ENCODE data around the gene GFRA1. TPM values are rescaled to one million over a fixed set of nuclear protein-coding genes. Genes with fewer than 3 reads are reported as not detected.
A peak's percentile ranks its signal among the peaks of the same experiment; 100 is the strongest.

The GFRA1 gene
- total and polyA plus RNA-seq, 2 of the 4 experiments (the other 2 are of a cell fraction), result 9.1 to 9.3 TPM

DNA sequence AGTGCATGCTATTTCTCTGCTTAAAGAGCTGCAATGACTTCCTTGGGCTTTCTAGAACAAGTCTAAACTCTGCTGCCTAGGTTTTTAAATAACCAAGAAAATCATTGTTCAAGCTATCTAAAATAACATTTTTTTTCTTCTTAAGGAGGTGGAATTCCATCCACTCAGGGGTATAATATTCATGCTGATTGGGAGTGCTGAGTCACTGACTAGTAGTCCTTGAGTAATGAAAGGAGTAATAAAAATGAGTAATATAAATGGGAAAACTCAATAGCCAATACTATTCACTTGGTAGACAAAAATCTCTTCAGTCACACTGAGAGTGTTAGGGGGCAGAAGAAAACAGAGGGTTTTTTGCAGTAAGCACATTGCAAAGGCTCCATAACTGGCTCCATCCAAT lies 72.0 kb downstream of the GFRA1 start:
- peak; percentile 54 for DNase-seq
- Histone ChIP-seq H2AFZ (replicated peaks; ENCODE audit: low read length, poor library complexity) (no peak overlapping the region), H4K20me1 (ENCODE audit: insufficient read depth, low read length) (no peaks in the 10 kb centered on the region), H3K56ac (ENCODE audit: extremely low read depth, insufficient read depth, low read length) (no peak overlapping the region), H3K27me3 (ENCODE audit: control insufficient read depth, insufficient read depth, low read length) (no peaks in the 10 kb centered on the region), H3K9me3 (ENCODE audit: control insufficient read depth, insufficient read depth, low read length) (peaks cover 4% of the 10 kb centered on the region; the same call in 1 of the 2 replicates), H2BK120ac (ENCODE audit: low read depth, low read length) (no peak overlapping the region), H3K4ac (ENCODE audit: low read depth, low read length) (no peak overlapping the region), H3K4me3 (ENCODE audit: insufficient read depth, low read depth, low read length) (no peak overlapping the region), H3K23ac (ENCODE audit: low read depth, low read length) (no peak overlapping the region), H3K4me2 (ENCODE audit: low read depth, low read length) (no peak overlapping the region), H4K8ac (ENCODE audit: low read depth in 2 of 2, low read length in 2 of 2) (no peak overlapping the region), H3K4me1 (ENCODE audit: control insufficient read depth, insufficient read depth, low read length) (no peaks in the 10 kb centered on the region), H4K5ac (ENCODE audit: low read depth, low read length) (no peak overlapping the region), H2AK5ac (ENCODE audit: low read depth, low read length) (no peak overlapping the region), H3K9ac (ENCODE audit: low read depth, low read length) (no peak overlapping the region), H3K79me1 (ENCODE audit: low read depth in 1 of 2, low read length in 2 of 2) (no peaks in the 10 kb centered on the region), H3K14ac (replicated peaks; ENCODE audit: low read depth, low read length) (no peak overlapping the region), H3K27ac (ENCODE audit: insufficient read depth, low read length) (no peak overlapping the region), H4K91ac (ENCODE audit: insufficient read depth, low read depth, low read length) (no peak overlapping the region), H2BK20ac (ENCODE audit: low read depth, low read length) (no peak overlapping the region), H3K18ac (ENCODE audit: low read depth, low read length) (no peak overlapping the region), H2AK9ac (replicated peaks; ENCODE audit: low read depth, low read length, poor library complexity) (no peak overlapping the region), H2BK5ac (ENCODE audit: low read depth, low read length, poor library complexity, severe bottlenecking) (no peak overlapping the region), H3K9me1 (ENCODE audit: insufficient read depth, low read length) (no peaks in the 10 kb centered on the region), H2BK15ac (ENCODE audit: low read depth, low read length) (no peak overlapping the region), H3K36me3 (ENCODE audit: control insufficient read depth, insufficient read depth, low read length) (no peaks in the 10 kb centered on the region)
- intact Hi-C loops (cut with micrococcal nuclease), result no loop called here
- ATAC-seq (ENCODE audit: low read depth), result no peak
- no TSS peak for BruUV-seq (replicated peaks)
- ChIA-PET POLR2A (ENCODE audit: unreplicated experiment) (no interaction called here), CTCF (no interaction called here)
- dilution Hi-C loops (cut with HindIII; ENCODE audit: low sequenced_read_pairs, unreplicated experiment), result no loop called here
- in situ Hi-C loops (cut with MboI; ENCODE audit: low sequenced_read_pairs), result no loop called here
- no peak for TF ChIP-seq MXI1 (IDR thresholded peaks at IDR 0.05; ENCODE audit: borderline replicate concordance, low read depth, low read length)
- peak; percentile 64; the same call in 1 of the 2 replicates for TF ChIP-seq NFE2L2 (IDR thresholded peaks at IDR 0.05; ENCODE audit: low read depth, low read length)
- TF ChIP-seq POLR2A (IDR thresholded peaks at IDR 0.05; ENCODE audit: low read depth, low read length), result no peak
- TF ChIP-seq RCOR1 (IDR thresholded peaks at IDR 0.05; ENCODE audit: insufficient replicate concordance, low read length), result no peak
- TF ChIP-seq RFX5 (IDR thresholded peaks at IDR 0.05; ENCODE audit: low read depth, low read length), result no peak
- TF ChIP-seq RAD21 (IDR thresholded peaks at IDR 0.05; ENCODE audit: low read length), result no peak
- TF ChIP-seq, protein P1, sequence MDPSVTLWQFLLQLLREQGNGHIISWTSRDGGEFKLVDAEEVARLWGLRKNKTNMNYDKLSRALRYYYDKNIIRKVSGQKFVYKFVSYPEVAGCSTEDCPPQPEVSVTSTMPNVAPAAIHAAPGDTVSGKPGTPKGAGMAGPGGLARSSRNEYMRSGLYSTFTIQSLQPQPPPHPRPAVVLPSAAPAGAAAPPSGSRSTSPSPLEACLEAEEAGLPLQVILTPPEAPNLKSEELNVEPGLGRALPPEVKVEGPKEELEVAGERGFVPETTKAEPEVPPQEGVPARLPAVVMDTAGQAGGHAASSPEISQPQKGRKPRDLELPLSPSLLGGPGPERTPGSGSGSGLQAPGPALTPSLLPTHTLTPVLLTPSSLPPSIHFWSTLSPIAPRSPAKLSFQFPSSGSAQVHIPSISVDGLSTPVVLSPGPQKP (IDR thresholded peaks at IDR 0.05; ENCODE audit: borderline replicate concordance, low read depth, low read length), result no peak
- peak; percentile 16; the same call in 1 of the 2 replicates for TF ChIP-seq MAFK (IDR thresholded peaks at IDR 0.05; ENCODE audit: low read depth, low read length)
